ENCODE results near the gene CSRP1.
A peak's percentile ranks its signal among the peaks of the same experiment; 100 is the strongest.
"Not testable (repeated sequence)": the region's sequence is repeated elsewhere in the genome, so short reads cannot be mapped to it uniquely, and the experiment has no call there.

CSRP1 gene

DNA sequence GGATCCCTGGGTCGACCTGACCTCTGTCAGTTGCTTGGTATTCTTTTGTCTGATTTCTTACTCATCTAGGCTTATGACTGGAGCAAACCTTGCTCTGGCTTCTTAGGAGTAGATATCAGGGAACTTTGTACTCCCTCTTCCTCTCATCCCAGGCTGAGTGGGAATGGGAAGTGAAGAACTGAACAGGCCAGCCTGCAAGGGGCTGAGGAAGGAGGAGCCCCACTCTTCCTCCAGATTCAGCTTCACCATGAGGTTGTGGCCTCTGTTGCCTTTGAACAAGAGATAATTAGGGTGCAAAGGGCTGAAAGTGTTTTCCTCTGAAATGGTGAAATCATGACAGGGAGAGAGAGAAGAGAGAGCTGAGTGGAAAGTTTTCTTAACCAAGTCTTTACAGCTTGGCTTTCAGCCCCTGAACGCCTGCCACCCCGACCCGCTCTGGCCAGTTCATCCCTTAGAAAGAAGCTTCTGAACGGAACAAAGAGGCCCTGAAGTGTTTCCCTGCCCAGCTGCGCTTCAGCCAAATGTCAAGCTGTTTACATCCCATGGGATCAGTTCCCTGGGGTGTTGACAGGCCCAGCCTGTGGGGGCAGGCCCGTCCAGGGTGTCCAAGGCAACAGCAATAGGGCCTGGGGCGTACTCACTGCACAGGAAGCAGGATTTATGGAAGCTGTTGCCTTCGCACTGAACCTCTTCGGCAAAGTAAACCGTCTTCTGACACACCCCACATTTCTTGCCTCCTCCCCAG lies 11.2 kb downstream of the CSRP1 start:
- DNase-seq: no peak
- H3K27me3 ChIP-seq (replicated peaks): no peaks in the 10 kb centered on the region
- peak overlapping the region; percentile 20 for H3K27ac ChIP-seq
- TF ChIP-seq, protein P1, sequence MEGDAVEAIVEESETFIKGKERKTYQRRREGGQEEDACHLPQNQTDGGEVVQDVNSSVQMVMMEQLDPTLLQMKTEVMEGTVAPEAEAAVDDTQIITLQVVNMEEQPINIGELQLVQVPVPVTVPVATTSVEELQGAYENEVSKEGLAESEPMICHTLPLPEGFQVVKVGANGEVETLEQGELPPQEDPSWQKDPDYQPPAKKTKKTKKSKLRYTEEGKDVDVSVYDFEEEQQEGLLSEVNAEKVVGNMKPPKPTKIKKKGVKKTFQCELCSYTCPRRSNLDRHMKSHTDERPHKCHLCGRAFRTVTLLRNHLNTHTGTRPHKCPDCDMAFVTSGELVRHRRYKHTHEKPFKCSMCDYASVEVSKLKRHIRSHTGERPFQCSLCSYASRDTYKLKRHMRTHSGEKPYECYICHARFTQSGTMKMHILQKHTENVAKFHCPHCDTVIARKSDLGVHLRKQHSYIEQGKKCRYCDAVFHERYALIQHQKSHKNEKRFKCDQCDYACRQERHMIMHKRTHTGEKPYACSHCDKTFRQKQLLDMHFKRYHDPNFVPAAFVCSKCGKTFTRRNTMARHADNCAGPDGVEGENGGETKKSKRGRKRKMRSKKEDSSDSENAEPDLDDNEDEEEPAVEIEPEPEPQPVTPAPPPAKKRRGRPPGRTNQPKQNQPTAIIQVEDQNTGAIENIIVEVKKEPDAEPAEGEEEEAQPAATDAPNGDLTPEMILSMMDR (IDR thresholded peaks at IDR 0.05; ENCODE audit: low read depth, low read length, missing control alignments): no peak
- peaks cover 87% of the 10 kb centered on the region for H3K36me3 ChIP-seq (replicated peaks)
- H3K4me3 ChIP-seq (ENCODE audit: low read depth, low read length): no peak overlapping the region
- in situ Hi-C loops (cut with HindIII; ENCODE audit: low pct_ligation_motif_present, low sequenced_read_pairs): no loop called here

DNA sequence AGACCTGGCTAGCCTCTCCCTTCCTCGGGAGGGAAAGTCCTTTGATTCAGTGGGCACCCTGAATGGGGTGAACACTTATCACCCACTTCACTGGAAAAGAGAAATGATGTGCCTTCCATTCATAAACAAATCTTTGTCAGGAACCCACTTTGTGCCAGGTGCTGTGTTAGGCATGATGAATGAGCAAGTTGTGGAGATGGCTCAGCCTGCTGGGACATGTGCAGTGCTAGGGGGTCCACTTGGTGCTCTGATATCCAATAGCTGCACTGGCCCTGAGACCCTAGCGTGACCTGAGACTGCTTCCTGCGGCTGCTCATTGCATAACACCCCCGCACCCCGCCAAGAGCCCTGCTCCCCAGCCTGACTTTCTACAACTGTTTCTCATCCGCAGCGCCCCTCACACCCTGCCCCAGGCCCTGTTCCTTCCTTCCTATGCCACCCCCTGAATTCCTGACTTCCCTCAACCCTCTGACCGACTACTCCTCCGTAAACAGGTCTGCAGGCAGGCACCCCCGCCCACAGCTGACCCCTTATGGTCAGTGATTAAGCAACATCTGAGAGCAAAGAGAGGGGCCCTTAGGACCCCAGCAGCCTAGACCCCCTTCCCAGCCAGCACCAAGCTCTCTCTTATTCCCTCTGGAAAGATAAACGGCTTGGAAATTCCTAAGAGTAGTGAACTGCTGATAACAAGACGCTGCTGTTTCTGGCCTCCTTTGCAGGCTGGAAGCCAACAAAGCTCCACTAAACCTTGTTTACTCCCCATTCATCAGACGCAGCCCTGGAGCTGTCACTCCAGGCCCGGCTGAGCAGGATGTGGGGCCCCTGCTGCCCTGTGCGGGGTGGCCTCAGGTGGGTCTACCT lies 12.9 kb downstream of the CSRP1 start:
- Histone ChIP-seq H3K27ac (peak overlapping the region; percentile 55), H3K4me3 (ENCODE audit: low read depth, low read length) (no peak overlapping the region), H3K36me3 (replicated peaks) (peaks cover 84% of the 10 kb centered on the region), H3K27me3 (replicated peaks) (no peaks in the 10 kb centered on the region)
- in situ Hi-C loops (cut with HindIII; ENCODE audit: low pct_ligation_motif_present, low sequenced_read_pairs): no loop called here
- DNase-seq: peak; percentile 57
- TF ChIP-seq, protein P1 (IDR thresholded peaks at IDR 0.05; ENCODE audit: low read depth, low read length, missing control alignments): no peak

DNA sequence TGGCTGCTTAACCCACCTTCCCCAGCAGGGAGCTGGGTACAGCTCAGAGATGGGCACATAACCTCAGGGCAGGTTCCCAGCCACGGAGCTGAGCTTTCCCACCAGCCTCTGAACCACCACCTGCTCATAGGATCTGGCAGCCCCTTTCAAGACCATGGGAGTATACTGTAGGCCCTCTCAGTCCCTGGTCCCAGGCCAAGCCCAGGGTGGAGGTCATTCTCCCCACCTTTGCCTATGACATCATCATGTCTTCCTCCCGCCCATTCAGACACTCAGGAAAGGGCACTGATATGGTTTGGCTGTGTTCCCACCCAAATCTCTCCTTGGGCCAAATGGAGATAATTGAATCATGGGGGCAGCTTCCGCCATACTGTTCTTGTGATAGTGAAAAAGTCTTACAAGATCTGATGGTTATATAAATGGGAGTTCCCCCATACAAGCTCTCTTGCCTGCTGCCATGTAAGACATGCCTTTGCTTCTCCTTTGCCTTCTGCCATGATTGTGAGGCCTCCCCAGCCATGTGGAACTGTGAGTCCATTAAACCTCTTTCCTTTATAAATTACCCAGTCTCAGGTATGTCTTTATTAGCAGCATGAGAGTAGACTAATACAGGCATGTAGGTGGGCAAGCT lies 13.8 kb downstream of the CSRP1 start:
- DNase-seq; H3K27me3 ChIP-seq (replicated peaks); H3K27ac ChIP-seq; H3K4me3 ChIP-seq (ENCODE audit: low read depth, low read length); in situ Hi-C loops (cut with HindIII; ENCODE audit: low pct_ligation_motif_present, low sequenced_read_pairs): not testable (repeated sequence)
- H3K36me3 ChIP-seq (replicated peaks): peaks cover 84% of the 10 kb centered on the region

DNA sequence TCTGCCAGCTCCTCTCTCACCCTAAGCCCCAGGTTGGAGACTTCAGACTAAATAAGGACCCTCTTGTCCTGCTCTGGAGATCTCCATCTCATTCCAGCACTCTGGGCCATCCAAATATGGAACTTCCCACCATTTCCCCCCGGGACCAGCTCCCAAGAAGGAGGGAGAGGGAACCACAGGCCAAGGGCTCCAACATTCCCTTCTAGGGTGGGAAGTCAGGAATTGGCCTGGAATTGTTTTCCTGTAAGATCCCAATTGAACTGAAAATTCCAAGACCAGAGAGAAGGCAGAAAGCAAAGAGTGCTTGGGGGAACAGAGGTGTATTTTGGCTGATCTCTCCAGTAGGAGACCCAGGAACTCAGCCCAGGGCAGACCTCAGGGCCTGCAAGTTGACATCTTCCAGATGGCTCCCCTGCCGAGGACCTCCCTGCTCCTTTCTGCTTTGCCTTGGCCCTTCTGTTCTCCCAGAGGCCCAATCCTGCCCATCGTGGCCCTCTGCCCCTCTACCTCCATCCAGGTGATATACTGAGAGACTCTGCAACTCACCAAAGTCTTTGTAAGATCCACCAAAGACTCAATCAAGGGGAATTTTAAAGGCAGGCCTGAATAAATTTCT lies 14.9 kb downstream of the CSRP1 start:
- H3K27me3 ChIP-seq (replicated peaks): no peaks in the 10 kb centered on the region
- DNase-seq: no peak
- no peak overlapping the region for H3K4me3 ChIP-seq (ENCODE audit: low read depth, low read length)
- in situ Hi-C loops (cut with HindIII; ENCODE audit: low pct_ligation_motif_present, low sequenced_read_pairs): no loop called here
- H3K27ac ChIP-seq: peak overlapping the region; percentile 17
- peaks cover 90% of the 10 kb centered on the region for H3K36me3 ChIP-seq (replicated peaks)
- TF ChIP-seq, protein P1 (IDR thresholded peaks at IDR 0.05; ENCODE audit: low read depth, low read length, missing control alignments): no peak

DNA sequence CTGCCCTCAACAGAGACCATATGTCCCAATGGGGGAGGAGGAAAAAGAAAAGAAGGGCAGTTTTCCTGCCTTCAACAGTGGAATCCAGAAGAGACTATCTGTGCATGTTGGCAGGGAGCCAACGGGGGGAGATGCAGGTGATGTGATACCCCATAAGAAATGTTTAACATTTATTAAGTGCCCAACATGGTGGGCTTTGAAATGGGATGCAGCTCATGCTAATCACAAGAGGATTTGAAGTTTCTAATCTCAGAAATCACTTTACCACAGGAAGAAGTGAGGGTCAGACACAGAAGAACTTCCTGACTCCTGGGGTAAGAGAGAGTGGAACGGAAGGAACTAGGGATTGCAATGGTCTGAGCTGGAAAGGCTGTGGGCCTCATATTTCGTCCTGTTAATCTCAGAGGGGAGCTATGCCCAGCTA lies 16.2 kb downstream of the CSRP1 start:
- Histone ChIP-seq H3K27ac (peak overlapping the region; percentile 35), H3K4me3 (ENCODE audit: low read depth, low read length) (no peak overlapping the region), H3K36me3 (replicated peaks) (peaks cover 90% of the 10 kb centered on the region), H3K27me3 (replicated peaks) (no peaks in the 10 kb centered on the region)
- DNase-seq: no peak
- in situ Hi-C loops (cut with HindIII; ENCODE audit: low pct_ligation_motif_present, low sequenced_read_pairs): no loop called here
- TF ChIP-seq, protein P1 (IDR thresholded peaks at IDR 0.05; ENCODE audit: low read depth, low read length, missing control alignments): no peak
